ENCODE measurements around the gene IRX4. TPM values are rescaled to one million over a fixed set of nuclear protein-coding genes. Genes with fewer than 3 reads are reported as not detected.

Gene IRX4
- total and polyA plus RNA-seq, 4 donors: not detected

GRCh38 chr5:1912951-1913565, 30.3 kb upstream of the IRX4 start (continued):
- TF ChIP-seq REST (IDR thresholded peaks at IDR 0.05): no peak

- DNase-seq (ENCODE audit: low spot score): no peak
- TF ChIP-seq CTCF (IDR thresholded peaks at IDR 0.05; ENCODE audit: low read depth, low read length, missing input control) (no peak), JUND (IDR thresholded peaks at IDR 0.05) (no peak), RAD21 (IDR thresholded peaks at IDR 0.05) (no peak), ATF3 (IDR thresholded peaks at IDR 0.05) (no peak), HNF4A (conservative IDR thresholded peaks at IDR 0.05) (no peak), HNF4G (IDR thresholded peaks at IDR 0.05) (no peak), GABPA (IDR thresholded peaks at IDR 0.05 in 1 of 2, conservative IDR thresholded peaks at IDR 0.05 in 1 of 2) (no peak), YY1 (IDR thresholded peaks at IDR 0.05) (no peak), EGR1 (IDR thresholded peaks at IDR 0.05; ENCODE audit: low read depth in 2 of 2) (no peak), RXRA (IDR thresholded peaks at IDR 0.05) (no peak), MAX (IDR thresholded peaks at IDR 0.05) (no peak), TAF1 (conservative IDR thresholded peaks at IDR 0.05) (no peak), ZBTB33 (IDR thresholded peaks at IDR 0.05) (no peak), REST (IDR thresholded peaks at IDR 0.05) (no peak), SP1 (IDR thresholded peaks at IDR 0.05) (no peak)
- no peaks in the 10 kb centered on the region for H3K4me1 ChIP-seq (ENCODE audit: control insufficient read depth in 4 of 4, insufficient read depth in 4 of 4, low read length in 3 of 4)
- H3K36me3 ChIP-seq (ENCODE audit: control insufficient read depth in 4 of 4, insufficient read depth in 3 of 4, low read depth in 1 of 4, low read length in 3 of 4): no peaks in the 10 kb centered on the region
- 86% methylated on average over 26 of the region's 26 CpGs for WGBS
- no peak overlapping the region for H3K9ac ChIP-seq (ENCODE audit: low read depth in 1 of 2, low read length in 2 of 2)
- peaks cover 0 to 3% (median 0%) of the 10 kb centered on the region in 4 donors for H3K27me3 ChIP-seq (ENCODE audit: control insufficient read depth in 4 of 4, insufficient read depth in 4 of 4, low read length in 3 of 4)
- no peak overlapping the region for H3K4me3 ChIP-seq (ENCODE audit: low read depth in 1 of 3, low read length in 3 of 3)
- peaks cover 0 to 8% (median 2%) of the 10 kb centered on the region in 4 donors for H3K9me3 ChIP-seq (ENCODE audit: control insufficient read depth in 4 of 4, low read length in 3 of 4)
- H3K27ac ChIP-seq (ENCODE audit: low read depth in 1 of 2, low read length in 2 of 2): no peak overlapping the region
These were observed 29.1 kb upstream of the IRX4 start for GRCh38 chr5:1911773-1912235.
